ENCODE results near the gene ATP9A.

The ATP9A gene

DNA sequence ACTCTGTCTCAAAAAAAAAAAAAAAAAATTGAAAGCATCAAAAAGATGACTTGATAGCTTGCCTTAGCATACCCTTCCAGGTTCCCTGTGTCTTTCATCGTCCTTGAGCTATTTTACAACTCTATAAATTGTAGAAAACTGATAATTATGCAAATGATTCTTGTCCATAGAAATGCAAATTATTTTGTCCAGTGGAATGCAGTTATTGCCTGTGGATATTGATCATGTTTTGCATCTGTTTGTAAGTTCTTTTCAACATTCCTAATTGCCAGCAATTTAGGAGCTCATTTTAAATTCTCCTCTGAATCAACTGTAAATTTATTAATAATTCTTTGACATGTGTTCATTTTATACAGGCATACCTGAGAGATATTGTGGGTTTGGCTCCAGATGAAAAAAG lies 7.1 kb upstream of the ATP9A start:
- TF ChIP-seq TAF1 (IDR thresholded peaks at IDR 0.05; ENCODE audit: borderline replicate concordance, insufficient read depth, low read length) (no peak), SIN3A (IDR thresholded peaks at IDR 0.05; ENCODE audit: borderline replicate concordance, insufficient read depth, low read length) (no peak), POLR2AphosphoS5 (IDR thresholded peaks at IDR 0.05; ENCODE audit: low read depth, low read length) (no peak), FOXP2 (optimal IDR thresholded peaks at IDR 0.05; ENCODE audit: borderline replicate concordance, extremely low read depth, extremely low read length, insufficient read depth) (no peak)
- TF ChIP-seq, protein P1, sequence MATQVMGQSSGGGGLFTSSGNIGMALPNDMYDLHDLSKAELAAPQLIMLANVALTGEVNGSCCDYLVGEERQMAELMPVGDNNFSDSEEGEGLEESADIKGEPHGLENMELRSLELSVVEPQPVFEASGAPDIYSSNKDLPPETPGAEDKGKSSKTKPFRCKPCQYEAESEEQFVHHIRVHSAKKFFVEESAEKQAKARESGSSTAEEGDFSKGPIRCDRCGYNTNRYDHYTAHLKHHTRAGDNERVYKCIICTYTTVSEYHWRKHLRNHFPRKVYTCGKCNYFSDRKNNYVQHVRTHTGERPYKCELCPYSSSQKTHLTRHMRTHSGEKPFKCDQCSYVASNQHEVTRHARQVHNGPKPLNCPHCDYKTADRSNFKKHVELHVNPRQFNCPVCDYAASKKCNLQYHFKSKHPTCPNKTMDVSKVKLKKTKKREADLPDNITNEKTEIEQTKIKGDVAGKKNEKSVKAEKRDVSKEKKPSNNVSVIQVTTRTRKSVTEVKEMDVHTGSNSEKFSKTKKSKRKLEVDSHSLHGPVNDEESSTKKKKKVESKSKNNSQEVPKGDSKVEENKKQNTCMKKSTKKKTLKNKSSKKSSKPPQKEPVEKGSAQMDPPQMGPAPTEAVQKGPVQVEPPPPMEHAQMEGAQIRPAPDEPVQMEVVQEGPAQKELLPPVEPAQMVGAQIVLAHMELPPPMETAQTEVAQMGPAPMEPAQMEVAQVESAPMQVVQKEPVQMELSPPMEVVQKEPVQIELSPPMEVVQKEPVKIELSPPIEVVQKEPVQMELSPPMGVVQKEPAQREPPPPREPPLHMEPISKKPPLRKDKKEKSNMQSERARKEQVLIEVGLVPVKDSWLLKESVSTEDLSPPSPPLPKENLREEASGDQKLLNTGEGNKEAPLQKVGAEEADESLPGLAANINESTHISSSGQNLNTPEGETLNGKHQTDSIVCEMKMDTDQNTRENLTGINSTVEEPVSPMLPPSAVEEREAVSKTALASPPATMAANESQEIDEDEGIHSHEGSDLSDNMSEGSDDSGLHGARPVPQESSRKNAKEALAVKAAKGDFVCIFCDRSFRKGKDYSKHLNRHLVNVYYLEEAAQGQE (IDR thresholded peaks at IDR 0.05; ENCODE audit: insufficient read depth in 1 of 2, low read depth in 2 of 2, low read length in 2 of 2), result no peak

DNA sequence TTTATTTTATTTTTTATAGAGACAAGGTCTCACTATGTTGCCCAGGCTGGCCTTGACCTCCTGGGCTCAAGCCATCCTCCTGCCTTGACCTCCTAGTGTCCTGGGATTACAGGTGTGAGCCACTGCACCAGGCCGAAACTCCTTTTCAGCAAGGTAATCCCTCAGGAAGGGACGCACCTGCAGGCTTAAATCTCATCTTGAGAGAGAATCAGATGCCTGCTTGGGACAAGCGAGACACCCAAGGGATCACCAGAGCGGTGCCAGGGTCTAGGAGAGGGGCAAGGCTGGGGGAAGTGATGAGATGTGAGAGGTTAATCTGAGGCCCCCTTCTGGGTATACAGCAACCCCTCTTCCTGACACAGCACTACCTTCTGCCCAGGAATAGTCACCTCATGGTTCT lies 4.0 kb upstream of the ATP9A start:
- TF ChIP-seq SIN3A (IDR thresholded peaks at IDR 0.05; ENCODE audit: borderline replicate concordance, insufficient read depth, low read length) (no peak), FOXP2 (optimal IDR thresholded peaks at IDR 0.05; ENCODE audit: borderline replicate concordance, extremely low read depth, extremely low read length, insufficient read depth) (no peak), TAF1 (IDR thresholded peaks at IDR 0.05; ENCODE audit: borderline replicate concordance, insufficient read depth, low read length) (no peak), POLR2AphosphoS5 (IDR thresholded peaks at IDR 0.05; ENCODE audit: low read depth, low read length) (no peak)
- TF ChIP-seq, protein P1 (IDR thresholded peaks at IDR 0.05; ENCODE audit: insufficient read depth in 1 of 2, low read depth in 2 of 2, low read length in 2 of 2), result no peak

DNA sequence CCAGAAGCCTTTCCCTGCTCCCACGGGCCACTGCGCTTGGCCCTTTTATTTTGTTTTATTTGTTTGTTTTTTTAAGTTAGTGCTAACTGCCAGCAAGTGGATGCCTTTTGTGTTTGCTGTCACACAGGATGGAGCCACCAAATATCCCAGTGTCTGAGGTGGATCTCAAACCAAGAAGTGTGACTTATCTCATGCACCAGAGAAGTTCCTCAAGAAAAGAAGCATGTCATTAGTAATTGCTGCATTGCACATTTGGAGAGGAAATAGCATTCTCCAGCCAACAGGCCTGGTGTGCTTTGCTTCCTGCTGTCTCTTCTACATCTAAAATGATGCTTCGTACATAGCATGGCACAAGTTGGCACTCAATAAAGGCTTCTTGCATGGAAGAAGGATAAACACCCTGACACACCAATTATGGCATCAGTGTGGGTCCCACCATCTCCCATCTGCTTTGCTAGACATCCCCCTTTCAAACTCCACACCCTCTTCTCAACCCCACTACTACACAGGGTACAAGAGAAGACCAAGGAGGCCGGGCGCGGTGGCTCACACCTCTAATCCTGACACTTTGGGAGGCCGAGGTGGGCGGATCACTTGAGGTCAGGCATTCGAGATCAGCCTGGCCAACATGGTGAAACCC lies 1.9 kb upstream of the ATP9A start:
- no peak for TF ChIP-seq TAF1 (IDR thresholded peaks at IDR 0.05; ENCODE audit: borderline replicate concordance, insufficient read depth, low read length)
- no peak for TF ChIP-seq SIN3A (IDR thresholded peaks at IDR 0.05; ENCODE audit: borderline replicate concordance, insufficient read depth, low read length)
- TF ChIP-seq FOXP2 (optimal IDR thresholded peaks at IDR 0.05; ENCODE audit: borderline replicate concordance, extremely low read depth, extremely low read length, insufficient read depth), result no peak
- TF ChIP-seq POLR2AphosphoS5 (IDR thresholded peaks at IDR 0.05; ENCODE audit: low read depth, low read length), result no peak
- TF ChIP-seq, protein P1 (IDR thresholded peaks at IDR 0.05; ENCODE audit: insufficient read depth in 1 of 2, low read depth in 2 of 2, low read length in 2 of 2), result no peak

DNA sequence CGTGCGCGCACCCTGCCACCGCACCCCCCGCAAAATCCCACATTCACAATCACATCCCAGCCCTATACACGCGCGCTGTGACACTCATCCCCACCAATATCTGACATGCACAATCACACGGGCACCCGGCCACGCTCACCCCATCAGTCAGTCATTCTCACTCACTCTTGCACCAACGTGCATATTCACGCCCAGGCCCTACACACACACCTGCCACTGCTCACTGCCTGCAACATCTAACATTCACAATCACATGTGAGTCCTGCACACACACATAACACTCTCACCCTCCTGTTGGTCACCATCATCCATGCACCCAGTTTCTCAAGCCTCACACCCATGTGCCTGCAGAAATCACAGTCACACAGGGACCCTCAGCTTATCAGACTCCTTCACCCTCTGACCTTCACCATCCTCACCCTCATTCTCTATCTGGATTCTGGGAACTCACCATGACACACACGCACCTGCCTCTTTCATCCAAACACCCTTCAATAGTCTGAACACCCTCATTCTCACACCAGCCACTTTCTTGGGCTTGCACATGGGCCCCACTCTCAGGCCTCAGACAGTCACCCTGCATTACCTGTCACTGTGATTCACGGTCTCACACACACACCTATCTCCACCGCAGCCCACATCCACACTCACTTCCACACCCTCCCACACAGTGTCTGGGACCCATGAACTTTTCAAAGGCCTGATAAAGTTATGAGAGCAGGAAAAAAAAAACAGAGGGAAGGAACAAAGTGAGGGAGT lies 748 bp upstream of the ATP9A start:
- TF ChIP-seq POLR2AphosphoS5 (IDR thresholded peaks at IDR 0.05; ENCODE audit: low read depth, low read length) (no peak), SIN3A (IDR thresholded peaks at IDR 0.05; ENCODE audit: borderline replicate concordance, insufficient read depth, low read length) (no peak), TAF1 (IDR thresholded peaks at IDR 0.05; ENCODE audit: borderline replicate concordance, insufficient read depth, low read length) (no peak), FOXP2 (optimal IDR thresholded peaks at IDR 0.05; ENCODE audit: borderline replicate concordance, extremely low read depth, extremely low read length, insufficient read depth) (no peak)
- TF ChIP-seq, protein P1 (IDR thresholded peaks at IDR 0.05; ENCODE audit: insufficient read depth in 1 of 2, low read depth in 2 of 2, low read length in 2 of 2), result no peak

Data from PFSK-1 (cell line).